GM21526 (cell line): Measurements from ENCODE around the gene PGLYRP4.

Experiments
- ATAC-seq: cut with Tn5 transposase; IDR thresholded peaks from one replicate; pipeline ENCODE4 v1.9.1; 2021; ENCODE audit warnings: moderate library complexity; ENCODE audit not compliant: unreplicated experiment, low FRiP score

The PGLYRP4 gene, protein sequence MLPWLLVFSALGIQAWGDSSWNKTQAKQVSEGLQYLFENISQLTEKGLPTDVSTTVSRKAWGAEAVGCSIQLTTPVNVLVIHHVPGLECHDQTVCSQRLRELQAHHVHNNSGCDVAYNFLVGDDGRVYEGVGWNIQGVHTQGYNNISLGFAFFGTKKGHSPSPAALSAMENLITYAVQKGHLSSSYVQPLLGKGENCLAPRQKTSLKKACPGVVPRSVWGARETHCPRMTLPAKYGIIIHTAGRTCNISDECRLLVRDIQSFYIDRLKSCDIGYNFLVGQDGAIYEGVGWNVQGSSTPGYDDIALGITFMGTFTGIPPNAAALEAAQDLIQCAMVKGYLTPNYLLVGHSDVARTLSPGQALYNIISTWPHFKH

GRCh38 chr1:153348511-153349362, at the start of gene PGLYRP4:
PGLYRP4 (minus strand) TSS chr1:153348841; CDS start chr1:153347932, 909 bp downstream.
- no peak for ATAC-seq

- ATAC-seq = no peak
These were observed 49.4 kb upstream of the PGLYRP4 start for GRCh38 chr1:153397924-153398651.

GRCh38 chr1:153397051-153397923, 48.6 kb upstream of the PGLYRP4 start:
- no peak for ATAC-seq

- no peak for ATAC-seq
These were observed 47.8 kb upstream of the PGLYRP4 start for GRCh38 chr1:153396461-153396860.

DNA sequence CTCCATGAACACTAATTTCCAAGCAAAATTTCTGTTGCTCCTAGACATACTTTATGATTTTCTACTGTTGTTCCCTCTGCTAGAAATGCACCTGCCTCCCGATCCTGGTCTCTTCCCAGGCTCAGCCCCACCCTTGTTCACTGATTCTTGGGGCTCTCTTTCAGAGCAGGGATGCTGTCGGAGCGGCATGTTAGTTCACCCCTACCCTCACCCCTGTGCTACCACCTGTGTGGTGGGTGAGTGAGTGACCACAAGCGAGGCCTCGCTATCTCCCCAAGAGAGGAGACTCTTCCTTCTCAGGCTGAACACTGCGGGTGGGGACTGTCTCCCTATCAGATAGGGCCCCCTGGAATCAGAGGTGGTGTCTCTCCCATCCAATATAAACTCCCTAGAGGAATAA, 47.1 kb upstream of the PGLYRP4 start:
- ATAC-seq = no peak

DNA sequence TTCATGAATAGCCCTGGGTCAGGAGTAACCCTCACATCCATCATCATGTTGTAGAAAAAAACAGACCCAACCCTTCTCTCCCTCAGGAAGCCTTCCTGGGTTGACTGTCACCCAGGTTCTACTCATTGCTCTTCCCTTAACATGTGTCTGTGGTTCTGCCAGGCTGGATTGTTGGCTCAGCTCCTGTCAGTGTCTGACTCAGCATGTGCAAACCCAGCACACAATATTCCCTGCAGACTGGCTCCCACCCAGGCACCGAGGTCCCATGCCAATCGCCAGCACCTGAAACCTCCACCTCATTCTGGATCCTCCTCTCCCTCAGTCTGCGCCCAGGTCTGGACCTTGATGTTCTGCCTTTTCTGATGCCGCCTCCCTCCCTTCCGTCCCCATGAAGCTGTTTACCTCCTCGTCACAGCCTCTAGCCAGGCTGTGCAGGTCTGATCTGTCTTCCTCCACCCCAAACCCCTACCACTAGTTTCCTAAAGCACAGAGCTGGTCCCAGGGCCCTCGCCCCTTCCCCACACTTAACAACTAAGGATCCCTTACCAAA, 46.6 kb upstream of the PGLYRP4 start:
- ATAC-seq = no peak

DNA sequence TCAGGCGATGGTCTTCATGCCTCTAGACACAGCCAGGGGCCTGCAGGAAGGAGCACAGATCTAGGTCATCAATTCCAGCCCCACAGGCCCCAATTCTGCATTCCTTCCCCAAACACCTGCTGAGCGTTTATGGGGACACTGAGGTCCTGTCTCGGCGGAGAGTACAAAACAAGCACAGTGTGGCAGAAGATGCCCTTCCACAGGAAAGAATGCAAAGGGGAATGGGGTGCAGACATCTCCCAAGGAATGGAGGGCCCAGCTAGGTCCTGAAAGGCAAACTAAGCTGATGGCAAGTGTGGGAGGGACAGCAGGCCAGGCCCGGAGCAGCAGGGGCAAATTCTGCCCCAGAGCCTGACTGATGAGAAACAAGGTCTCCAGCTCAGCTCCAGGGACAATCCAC, 45.8 kb upstream of the PGLYRP4 start:
- no peak for ATAC-seq

GRCh38 chr1:153393926-153394325, 45.3 kb upstream of the PGLYRP4 start:
- ATAC-seq = no peak

GRCh38 chr1:153392822-153393221, 44.2 kb upstream of the PGLYRP4 start:
- no peak for ATAC-seq

DNA sequence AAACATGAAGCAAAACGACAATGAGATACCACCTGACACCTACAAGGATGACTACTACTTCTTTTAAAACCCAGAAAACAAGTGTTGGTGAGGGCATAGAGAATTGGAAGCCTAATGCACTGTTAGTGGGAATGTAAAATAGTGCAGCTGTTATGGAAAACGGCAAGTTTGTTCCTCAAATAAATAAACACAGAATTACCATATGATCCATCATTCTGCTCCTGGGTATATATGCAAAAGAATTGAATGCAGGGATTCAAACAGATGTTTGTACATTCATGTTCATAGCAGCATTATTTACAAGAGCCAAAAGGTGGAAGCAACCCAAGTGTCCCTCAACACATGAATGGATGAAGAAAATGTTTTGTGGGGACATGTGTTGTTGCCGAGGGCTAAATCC, 43.6 kb upstream of the PGLYRP4 start:
- no peak for ATAC-seq

DNA sequence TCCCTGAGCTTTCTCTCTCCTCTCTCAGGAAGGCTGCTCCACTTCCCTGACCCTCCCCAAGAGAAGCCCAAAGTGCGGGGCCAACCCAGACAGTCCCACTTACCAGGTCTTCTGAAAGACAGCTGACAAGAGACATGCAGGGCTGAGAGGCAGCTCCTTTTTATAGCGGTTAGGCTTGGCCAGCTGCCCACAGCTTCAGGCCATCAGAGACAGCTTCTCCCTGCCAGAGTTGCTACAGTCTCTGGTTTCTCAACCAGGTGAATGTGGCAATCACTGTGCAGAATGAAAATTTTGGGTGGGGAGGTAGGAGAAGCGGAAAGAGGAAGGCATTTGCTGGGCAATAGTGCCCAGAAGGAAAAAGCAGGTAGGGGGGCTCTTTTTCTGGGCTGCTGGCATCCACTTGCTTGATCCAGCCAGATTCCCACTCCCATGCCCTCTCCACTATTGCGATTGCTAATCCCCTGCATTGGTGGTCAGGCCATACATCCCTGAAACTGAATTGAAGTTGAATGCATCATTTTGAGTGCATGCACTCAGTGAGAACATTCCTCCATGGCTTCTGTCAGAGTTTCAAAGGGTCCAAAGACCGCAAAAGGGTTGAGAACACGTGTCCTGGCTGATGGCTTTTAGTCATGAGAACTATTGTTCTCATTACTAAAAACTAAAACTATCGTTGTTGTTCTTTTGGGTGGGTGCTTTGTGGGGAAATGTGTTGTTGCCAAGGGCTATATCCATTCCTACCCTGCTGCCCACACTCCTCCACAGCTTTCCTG, 42.5 kb upstream of the PGLYRP4 start, which contains the start of gene S100A8:
Gene S100A8, minus strand, starts transcription at position 136 of the 773 bp plus-strand sequence. CDS start 538 bp downstream, outside the sequence.
- ATAC-seq = no peak

DNA sequence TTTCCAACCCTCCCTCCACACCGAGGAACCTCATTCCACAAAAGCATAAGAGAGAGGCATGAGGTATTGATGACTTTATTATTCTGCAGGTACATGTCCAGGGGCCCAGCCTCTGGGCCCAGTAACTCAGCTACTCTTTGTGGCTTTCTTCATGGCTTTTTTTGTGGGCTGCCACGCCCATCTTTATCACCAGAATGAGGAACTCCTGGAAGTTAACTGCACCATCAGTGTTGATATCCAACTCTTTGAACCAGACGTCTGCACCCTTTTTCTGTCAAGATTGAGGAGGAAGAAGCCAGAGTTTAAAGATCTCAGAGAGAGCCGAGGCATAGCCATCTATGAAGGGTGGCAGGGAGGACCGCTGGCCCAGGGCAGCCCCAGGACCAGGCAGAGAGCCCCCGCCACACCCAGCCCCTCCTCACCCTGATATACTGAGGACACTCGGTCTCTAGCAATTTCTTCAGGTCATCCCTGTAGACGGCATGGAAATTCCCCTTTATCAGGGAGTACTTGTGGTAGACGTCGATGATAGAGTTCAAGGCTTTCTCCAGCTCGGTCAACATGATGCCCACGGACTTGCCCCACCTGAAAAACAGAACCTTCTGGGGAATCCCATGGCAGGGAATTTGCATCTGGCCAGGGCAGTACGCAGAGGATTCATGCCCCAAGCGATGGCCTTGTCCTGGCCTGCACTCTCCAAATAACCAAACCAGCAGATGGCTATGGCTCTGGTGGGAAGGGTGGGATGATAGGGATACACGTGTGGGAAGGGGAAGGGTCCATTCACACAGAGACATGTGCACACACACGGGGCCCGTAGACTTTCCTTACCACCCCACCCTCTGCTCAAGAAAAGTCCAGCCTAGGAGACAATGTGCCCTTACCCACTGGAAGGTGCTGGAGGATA, 41.6 kb upstream of the PGLYRP4 start:
- no peak for ATAC-seq

- no peak for ATAC-seq
These were observed 40.8 kb upstream of the PGLYRP4 start for GRCh38 chr1:153389401-153389800.

DNA sequence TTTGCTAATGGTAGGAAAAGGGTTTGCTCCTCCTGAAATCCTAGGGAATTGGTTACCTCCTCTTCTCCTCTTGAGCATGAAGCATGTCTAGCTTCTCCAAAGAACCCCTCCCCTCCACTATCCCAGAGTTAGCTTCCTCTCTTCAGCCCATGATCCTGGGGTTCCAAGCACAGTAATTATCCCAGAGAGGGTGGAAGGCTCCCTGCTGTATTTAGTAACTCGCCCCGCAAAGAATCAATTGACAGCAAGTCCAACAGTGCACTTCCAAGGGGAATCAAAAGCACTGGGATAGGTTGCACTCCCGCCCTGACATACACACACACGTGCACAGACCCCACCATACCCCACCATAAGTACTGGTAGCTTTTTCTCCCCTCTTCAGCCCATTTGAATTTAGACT, 39.1 kb upstream of the PGLYRP4 start:
- ATAC-seq = no peak

DNA sequence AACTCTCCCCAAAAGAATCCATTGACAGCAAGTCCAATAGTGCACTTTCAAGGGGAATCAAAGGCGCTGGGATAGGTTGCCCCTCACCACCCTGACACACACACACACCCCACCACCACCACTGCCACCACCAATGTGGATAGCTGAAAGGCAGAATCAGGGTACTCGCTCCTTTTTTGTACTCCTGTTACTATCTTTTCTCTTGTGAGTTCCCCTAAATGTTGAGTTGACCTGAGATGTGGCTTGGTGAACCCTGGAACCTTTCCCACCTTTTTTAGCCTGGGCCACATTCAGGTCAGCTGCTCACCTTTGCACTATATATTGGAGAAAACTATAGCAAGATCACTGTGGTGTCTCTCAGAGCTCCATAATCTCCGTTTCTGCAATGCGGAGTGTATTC, 38.4 kb upstream of the PGLYRP4 start:
- ATAC-seq = no peak

DNA sequence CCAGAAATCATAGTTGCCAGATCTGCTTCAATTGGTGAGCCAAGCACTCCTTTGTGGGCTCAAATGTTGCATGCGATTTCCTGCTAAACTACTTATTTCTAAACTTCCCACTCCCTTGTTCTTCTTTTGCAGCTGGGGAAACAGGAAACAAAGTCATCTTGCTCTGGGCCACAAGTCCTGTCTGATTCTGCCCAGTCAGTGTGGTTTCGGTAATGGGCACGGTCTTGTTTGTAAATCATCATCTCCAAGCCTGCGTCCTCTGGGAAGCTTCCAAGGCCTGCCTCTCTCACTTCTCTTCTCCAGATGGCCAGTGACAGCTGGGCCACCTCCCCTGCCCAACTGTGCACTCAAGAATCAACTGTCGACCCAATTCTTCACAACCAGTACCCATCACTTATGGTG, 37.9 kb upstream of the PGLYRP4 start:
- no peak for ATAC-seq

DNA sequence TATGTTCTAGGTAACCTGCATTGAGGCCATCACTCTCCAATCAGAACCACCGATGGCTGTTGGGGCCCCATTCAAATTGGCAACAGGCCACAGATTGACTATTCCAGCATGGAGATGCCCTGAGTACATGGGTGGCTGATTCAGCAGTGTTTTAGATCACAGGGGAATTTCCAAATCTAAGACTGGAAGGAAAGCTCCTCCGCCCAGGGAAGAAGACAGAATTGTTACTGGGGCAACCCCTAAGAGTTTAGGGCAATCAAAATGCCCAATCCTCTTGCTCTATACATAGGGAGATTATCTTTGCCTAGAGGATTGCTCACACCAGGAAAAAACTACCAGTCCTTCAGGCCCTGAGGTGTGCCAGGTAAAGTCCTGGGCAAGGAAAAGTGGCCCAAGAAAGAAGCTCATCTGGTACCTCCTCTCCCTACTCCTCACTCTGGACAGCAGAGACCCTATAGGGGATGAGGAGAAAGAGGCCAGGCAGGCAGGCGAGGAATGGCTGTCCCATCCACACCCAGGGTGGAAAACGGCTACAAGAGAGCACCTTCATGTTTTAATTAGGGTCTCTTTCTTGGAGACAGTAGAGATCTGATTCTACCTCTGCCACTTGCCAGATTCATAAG, 36.4 kb upstream of the PGLYRP4 start:
- no peak for ATAC-seq
